SK-N-SH (cell line): ENCODE results near the gene PPP1R3F. TPM values are rescaled to one million over a fixed set of nuclear protein-coding genes. Genes with fewer than 3 reads are reported as not detected.

Source experiments
- CTCF ChIA-PET: fragments of 300-600, 350-600 bp; formaldehyde crosslinking; extraction: SDS; loops from one replicate; lab custom pipeline; 2021; lab: Yijun Ruan, JAX
- POLR2A ChIA-PET: fragments of 350-600 bp; sonication (Branson Sonifier 250); formaldehyde crosslinking; extraction: SDS; loops from one replicate; lab custom pipeline; 2020; ENCODE audit warnings: antibody characterized with exemption, inconsistent platforms; lab: Yijun Ruan, JAX
- DNase-seq: peaks from one replicate; pipeline ENCODE4 v3.0.0; 2012
- H2AFZ ChIP-seq: fragments of 200-600 bp; sonication (generic); 2 replicates; pipeline ENCODE4 v1.8.1; 2016; ENCODE audit warnings: antibody characterized with exemption, mild to moderate bottlenecking, low read depth
- H3F3A ChIP-seq: fragments of 200-600 bp; sonication (generic); replicated peaks from 2 replicates; pipeline ENCODE3; 2016; ENCODE audit warnings: antibody characterized with exemption, mild to moderate bottlenecking; ENCODE audit not compliant: insufficient read depth
- H3K27ac ChIP-seq, 2 experiments: fragments of 200-500 bp in 1 of 2; fragments of 200-600 bp in 1 of 2; sonication (Bioruptor generic) in 1 of 2; sonication (generic), shearing (Covaris generic) in 1 of 2; 2 replicates each; pipeline versions ENCODE4 v1.5.1 to v1.6.1; 2014 to 2016; ENCODE audit warnings: low read depth in 2 of 2, inconsistent platforms in 1 of 2, low read length in 1 of 2, mild to moderate bottlenecking in 1 of 2, mixed read lengths in 1 of 2
- H3K27me3 ChIP-seq: fragments of 200-600 bp; sonication (generic), shearing (Covaris generic); 2 replicates; pipeline ENCODE4 v1.6.1; 2016; ENCODE audit warnings: mixed run types; ENCODE audit not compliant: insufficient read depth
- H3K36me3 ChIP-seq, 2 experiments: fragments of 200-500 bp in 1 of 2; fragments of 200-600 bp in 1 of 2; sonication (Bioruptor generic) in 1 of 2; sonication (generic) in 1 of 2; replicated peaks in 1 of 2; 2 replicates each; pipeline versions ENCODE3 to v1.5.1; 2014 to 2016; ENCODE audit warnings: low read length in 1 of 2, mild to moderate bottlenecking in 1 of 2; ENCODE audit not compliant: insufficient read depth in 2 of 2, control insufficient read depth in 1 of 2
- H3K4me1 ChIP-seq, 2 experiments: fragments of 200-500 bp in 1 of 2; fragments of 200-600 bp in 1 of 2; sonication (Bioruptor generic) in 1 of 2; sonication (generic), shearing (Covaris generic) in 1 of 2; 2 replicates each; pipeline versions ENCODE4 v1.5.1 to v1.6.1; 2014 to 2016; ENCODE audit warnings: low read depth in 1 of 2, low read length in 1 of 2, mixed run types in 1 of 2; ENCODE audit not compliant: insufficient read depth in 2 of 2, control insufficient read depth in 1 of 2
- H3K4me2 ChIP-seq: fragments of 200-600 bp; sonication (generic), shearing (Covaris generic); 2 replicates; pipeline ENCODE4 v1.6.1; 2017; ENCODE audit warnings: mixed run types
- H3K4me3 ChIP-seq, 2 experiments: fragments of 200-500 bp in 1 of 2; fragments of 200-600 bp in 1 of 2; sonication (Bioruptor generic) in 1 of 2; sonication (generic), shearing (Covaris generic) in 1 of 2; 2 replicates each; pipeline versions ENCODE4 v1.5.1 to v1.8.1; 2014 to 2016; ENCODE audit warnings: low read depth in 2 of 2, inconsistent platforms in 1 of 2, low read length in 1 of 2, mild to moderate bottlenecking in 1 of 2, mixed read lengths in 1 of 2, moderate library complexity in 1 of 2
- H3K79me2 ChIP-seq: fragments of 200-600 bp; sonication (generic); 2 replicates; pipeline ENCODE4 v1.8.1; 2017; ENCODE audit warnings: mild to moderate bottlenecking; ENCODE audit not compliant: insufficient read depth
- H3K9ac ChIP-seq: fragments of 200-600 bp; sonication (generic); 2 replicates; pipeline ENCODE4 v1.6.1; 2017; ENCODE audit warnings: mixed run types
- H3K9me2 ChIP-seq: fragments of 200-600 bp; sonication (generic); 2 replicates; pipeline ENCODE4 v1.6.1; 2017; ENCODE audit warnings: mixed run types
- H3K9me3 ChIP-seq: fragments of 200-600 bp; sonication (generic); 2 replicates; pipeline ENCODE4 v1.6.1; 2017; ENCODE audit warnings: mixed run types, mild to moderate bottlenecking, moderate library complexity
- H4K20me1 ChIP-seq: fragments of 200-600 bp; sonication (generic); 2 replicates; pipeline ENCODE4 v1.6.1; 2017; ENCODE audit warnings: mild to moderate bottlenecking, mixed run types; ENCODE audit not compliant: insufficient read depth
- CHD2 ChIP-seq: fragments of 150-350 bp; IDR thresholded peaks from 2 replicates; pipeline ENCODE4 v1.6.1; 2018; ENCODE audit warnings: low read length; ENCODE audit not compliant: partially characterized antibody
- ELF1 ChIP-seq: IDR thresholded peaks from 2 replicates; pipeline ENCODE4 v1.4.0; 2012
- EP300 ChIP-seq, 2 experiments: IDR thresholded peaks; 2 replicates each; pipeline versions ENCODE4 v1.4.0 to v1.6.1; 2012; ENCODE audit warnings: borderline replicate concordance in 1 of 2, low read depth in 1 of 2, low read length in 1 of 2
- FOSL2 ChIP-seq: IDR thresholded peaks from 2 replicates; pipeline ENCODE4 v1.4.0; 2012; ENCODE audit warnings: low read depth, mild to moderate bottlenecking, moderate library complexity, borderline replicate concordance
- FOXJ3 ChIP-seq: sonication (generic); formaldehyde crosslinking; IDR thresholded peaks from 2 replicates; pipeline ENCODE4 v1.5.1; 2020; ENCODE audit warnings: mild to moderate bottlenecking, missing genetic modification reagents
- FOXM1 ChIP-seq: IDR thresholded peaks from 2 replicates; pipeline ENCODE4 v1.4.0; 2012; ENCODE audit warnings: low read depth, mild to moderate bottlenecking
- MXI1 ChIP-seq: IDR thresholded peaks from 2 replicates; pipeline ENCODE4 v1.6.1; 2012; ENCODE audit warnings: mild to moderate bottlenecking, low read depth, low read length, improper control_type of control experiment
- NFIC ChIP-seq: IDR thresholded peaks from 2 replicates; pipeline ENCODE4 v1.4.0; 2012; ENCODE audit warnings: borderline replicate concordance
- RCOR1 ChIP-seq: fragments of 150-350 bp; IDR thresholded peaks from 2 replicates; pipeline ENCODE4 v1.6.1; 2017; ENCODE audit warnings: antibody characterized with exemption, low read length
- RFX5 ChIP-seq: IDR thresholded peaks from 2 replicates; pipeline ENCODE4 v1.6.1; 2012; ENCODE audit warnings: mild to moderate bottlenecking, improper control_type of control experiment, low read length
- SMC3 ChIP-seq: IDR thresholded peaks from 2 replicates; pipeline ENCODE4 v1.6.1; 2012; ENCODE audit warnings: low read depth, low read length, improper control_type of control experiment
- TAF1 ChIP-seq: IDR thresholded peaks from 2 replicates; pipeline ENCODE4 v1.6.1; 2012; ENCODE audit warnings: low read depth, mild to moderate bottlenecking, low read length, moderate library complexity, borderline replicate concordance
- YY1 ChIP-seq: IDR thresholded peaks from 2 replicates; pipeline ENCODE4 v1.4.0; 2012; ENCODE audit warnings: low read depth, mild to moderate bottlenecking
- WGBS: methylation state at CpG from one replicate; pipeline ENCODE4 v1.1.6; 2017; ENCODE audit warnings: low lambda C conversion rate; 5-methylcytosine and 5-hydroxymethylcytosine counted together
- polyA plus RNA-seq, 3 experiments: library from polyadenylated mRNA; depleted of rRNA; stranded (reverse); fragments of >200 nt; gene quantifications; 2 replicates each; pipeline ENCODE4 v1.2.3, GENCODE V29; 2012
- TF ChIP-seq, protein P1 (sequence below): fragments of 150-350 bp; IDR thresholded peaks from 2 replicates; pipeline ENCODE4 v1.6.1; 2016; ENCODE audit warnings: mild to moderate bottlenecking, low read depth, low read length
- TF ChIP-seq, protein P2 (sequence below): fragments of 200-600 bp; sonication (generic); IDR thresholded peaks from 2 replicates; pipeline ENCODE4 v1.6.1; 2017; ENCODE audit warnings: antibody characterized with exemption, mild to moderate bottlenecking, moderate library complexity

PPP1R3F gene
- polyA plus RNA-seq, 1 of the 3 experiments (the other 2 are of a cell fraction), result 6.2 TPM

DNA sequence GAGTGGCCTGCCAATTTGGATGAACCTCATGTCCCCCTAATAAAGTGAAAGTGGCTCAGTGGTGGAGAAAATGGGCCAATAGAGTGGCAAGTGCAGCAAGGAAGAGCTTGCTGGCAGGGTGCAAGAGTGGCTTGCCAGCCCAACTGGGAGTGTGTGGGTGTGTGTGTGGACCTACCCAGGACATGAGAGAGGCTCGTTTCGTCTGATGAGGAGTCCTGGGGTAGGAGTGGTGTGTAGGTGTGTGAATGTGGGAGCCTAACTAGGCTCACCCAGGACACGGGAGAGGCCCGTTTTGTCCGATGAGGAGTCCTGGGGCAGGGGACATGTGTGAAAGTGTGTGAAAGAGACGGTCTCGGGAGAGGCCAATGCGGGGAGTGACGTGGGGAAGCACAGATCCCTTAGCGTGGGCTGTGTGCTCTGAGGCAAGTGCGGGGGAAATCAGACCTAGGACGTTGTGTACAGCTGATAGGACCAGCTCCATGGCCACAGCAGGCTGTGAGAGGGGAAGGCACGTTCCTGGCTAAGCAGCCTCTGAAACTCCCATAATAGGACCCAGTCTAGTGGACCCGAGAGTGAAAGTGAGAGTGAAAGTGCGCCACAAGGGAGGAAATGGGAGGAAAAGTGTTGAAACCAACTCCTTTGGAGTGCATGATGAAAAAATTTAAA lies 39.1 kb downstream of the PPP1R3F start:
- no peak overlapping the region for H3K9ac ChIP-seq
- peaks cover 52% of the 10 kb centered on the region for H3K27me3 ChIP-seq
- ChIA-PET POLR2A (no interaction called here), CTCF (interaction anchor here (2.3 kb wide), 1 partner anchor 17 kb away, joined by 9 read pairs; no protein-coding TSS in a partner anchor)
- TF ChIP-seq ELF1, result no peak
- TF ChIP-seq FOXM1, result no peak
- TF ChIP-seq FOSL2, result no peak
- no peak for TF ChIP-seq YY1
- TF ChIP-seq CHD2, result no peak
- TF ChIP-seq, protein P1, sequence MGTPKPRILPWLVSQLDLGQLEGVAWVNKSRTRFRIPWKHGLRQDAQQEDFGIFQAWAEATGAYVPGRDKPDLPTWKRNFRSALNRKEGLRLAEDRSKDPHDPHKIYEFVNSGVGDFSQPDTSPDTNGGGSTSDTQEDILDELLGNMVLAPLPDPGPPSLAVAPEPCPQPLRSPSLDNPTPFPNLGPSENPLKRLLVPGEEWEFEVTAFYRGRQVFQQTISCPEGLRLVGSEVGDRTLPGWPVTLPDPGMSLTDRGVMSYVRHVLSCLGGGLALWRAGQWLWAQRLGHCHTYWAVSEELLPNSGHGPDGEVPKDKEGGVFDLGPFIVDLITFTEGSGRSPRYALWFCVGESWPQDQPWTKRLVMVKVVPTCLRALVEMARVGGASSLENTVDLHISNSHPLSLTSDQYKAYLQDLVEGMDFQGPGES, result no peak
- no peak for TF ChIP-seq SMC3
- no peak for TF ChIP-seq RFX5
- TF ChIP-seq FOXJ3 (CRISPR knock-in tag), result no peak
- no peak for TF ChIP-seq EP300 (IDR thresholded peaks at IDR 0.05; ENCODE audit: borderline replicate concordance in 1 of 2, low read depth in 1 of 2, low read length in 1 of 2)
- no peak overlapping the region for H3K27ac ChIP-seq
- peak overlapping the region; percentile 77; the same call in 1 of the 2 replicates for H2AFZ ChIP-seq
- H3K9me2 ChIP-seq, result no peaks in the 10 kb centered on the region
- H3K4me2 ChIP-seq, result peak overlapping the region; percentile 78
- H3K36me3 ChIP-seq, result no peaks in the 10 kb centered on the region
- no peaks in the 10 kb centered on the region for H3F3A ChIP-seq
- no peaks in the 10 kb centered on the region for H4K20me1 ChIP-seq
- DNase-seq, result no peak
- no peaks in the 10 kb centered on the region; a peak in 1 of 4 replicates for H3K4me1 ChIP-seq
- 35% methylated on average over 15 of the region's 15 CpGs for whole genome bisulfite sequencing
- H3K79me2 ChIP-seq, result no peaks in the 10 kb centered on the region
- no peaks in the 10 kb centered on the region for H3K9me3 ChIP-seq
- H3K4me3 ChIP-seq, result peak overlapping the region; percentile 9 to 64; a peak in 3 of 4 replicates

DNA sequence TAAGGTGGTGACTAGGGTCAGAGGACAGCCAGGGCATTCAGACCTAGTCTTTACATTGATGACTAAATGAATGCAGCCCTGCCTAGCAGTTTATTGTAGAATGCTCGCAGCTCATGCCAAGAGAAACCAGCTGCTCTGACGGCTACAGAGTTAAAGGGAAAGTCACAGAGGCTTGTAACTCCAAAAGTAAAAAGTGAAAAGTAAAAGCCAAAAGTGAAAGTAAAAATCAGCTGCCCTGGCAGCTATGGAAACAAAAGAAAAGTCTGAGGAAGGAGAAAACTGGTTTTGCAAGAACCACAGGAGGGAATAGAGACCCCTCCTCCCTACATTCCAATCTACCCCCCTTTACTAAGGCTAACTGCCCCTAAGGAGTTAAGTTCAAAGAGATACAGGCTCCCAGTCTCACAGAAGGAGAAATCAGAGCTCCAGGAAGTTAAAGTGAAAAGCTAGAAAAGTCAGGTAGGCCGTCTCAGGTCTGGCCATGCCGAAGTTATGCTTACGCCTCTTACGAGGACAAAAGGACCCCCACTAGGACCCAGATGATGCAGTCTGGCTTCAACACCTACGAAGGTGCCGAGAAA lies 39.9 kb downstream of the PPP1R3F start:
- POLR2A ChIA-PET, result no interaction called here
- no peak overlapping the region for H3K9ac ChIP-seq

More for the DNA sequence above, 39.9 kb downstream of the PPP1R3F start:
- Histone ChIP-seq H3K4me2 (peak overlapping the region; percentile 78), H2AFZ (peak overlapping the region; percentile 77), H3K9me2 (no peaks in the 10 kb centered on the region), H3K27me3 (peaks cover 53% of the 10 kb centered on the region), H3F3A (no peaks in the 10 kb centered on the region), H3K9me3 (no peaks in the 10 kb centered on the region), H3K36me3 (no peaks in the 10 kb centered on the region), H3K4me1 (no peaks in the 10 kb centered on the region; a peak in 1 of 4 replicates), H3K27ac (no peak overlapping the region), H3K4me3 (peak overlapping the region; percentile 9 to 64; a peak in 3 of 4 replicates), H4K20me1 (no peaks in the 10 kb centered on the region), H3K79me2 (no peaks in the 10 kb centered on the region)
- CTCF ChIA-PET, result interaction anchor here (2.3 kb wide), 1 partner anchor 18 kb away, joined by 9 read pairs; no protein-coding TSS in a partner anchor
- 26% methylated on average over 8 of the region's 8 CpGs for WGBS
- TF ChIP-seq YY1, result no peak
- no peak for TF ChIP-seq FOXJ3 (CRISPR knock-in tag)
- no peak for TF ChIP-seq MXI1
- no peak for TF ChIP-seq TAF1
- TF ChIP-seq, protein P2, sequence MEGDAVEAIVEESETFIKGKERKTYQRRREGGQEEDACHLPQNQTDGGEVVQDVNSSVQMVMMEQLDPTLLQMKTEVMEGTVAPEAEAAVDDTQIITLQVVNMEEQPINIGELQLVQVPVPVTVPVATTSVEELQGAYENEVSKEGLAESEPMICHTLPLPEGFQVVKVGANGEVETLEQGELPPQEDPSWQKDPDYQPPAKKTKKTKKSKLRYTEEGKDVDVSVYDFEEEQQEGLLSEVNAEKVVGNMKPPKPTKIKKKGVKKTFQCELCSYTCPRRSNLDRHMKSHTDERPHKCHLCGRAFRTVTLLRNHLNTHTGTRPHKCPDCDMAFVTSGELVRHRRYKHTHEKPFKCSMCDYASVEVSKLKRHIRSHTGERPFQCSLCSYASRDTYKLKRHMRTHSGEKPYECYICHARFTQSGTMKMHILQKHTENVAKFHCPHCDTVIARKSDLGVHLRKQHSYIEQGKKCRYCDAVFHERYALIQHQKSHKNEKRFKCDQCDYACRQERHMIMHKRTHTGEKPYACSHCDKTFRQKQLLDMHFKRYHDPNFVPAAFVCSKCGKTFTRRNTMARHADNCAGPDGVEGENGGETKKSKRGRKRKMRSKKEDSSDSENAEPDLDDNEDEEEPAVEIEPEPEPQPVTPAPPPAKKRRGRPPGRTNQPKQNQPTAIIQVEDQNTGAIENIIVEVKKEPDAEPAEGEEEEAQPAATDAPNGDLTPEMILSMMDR, result no peak
- TF ChIP-seq RCOR1, result no peak
- TF ChIP-seq NFIC, result no peak
- no peak for DNase-seq
